Neutrophil (primary cell): Measurements from ENCODE around the gene PTPRN2.

Experiments
- H3K27ac ChIP-seq: fragments of 200-600 bp; sonication (generic); 2 replicates; pipeline ENCODE4 v1.5.1; 2016; ENCODE audit warnings: mild to moderate bottlenecking, moderate library complexity
- H3K27me3 ChIP-seq: fragments of 200-600 bp; sonication (generic); 2 replicates; pipeline ENCODE4 v1.6.0; 2016; ENCODE audit warnings: mild to moderate bottlenecking
- H3K36me3 ChIP-seq: fragments of 200-600 bp; sonication (generic); 2 replicates; pipeline ENCODE4 v1.5.1; 2017
- H3K4me1 ChIP-seq, 2 experiments: fragments of 200-600 bp in 1 of 2; sonication (generic) in 1 of 2; 1 replicate in 1 of 2; 2 replicates in 1 of 2; pipeline versions ENCODE4 v1.5.1 to v1.6.1; 2013 to 2016; ENCODE audit warnings: low read depth in 1 of 2, low read length in 1 of 2, mild to moderate bottlenecking in 1 of 2, moderate library complexity in 1 of 2; ENCODE audit not compliant: control insufficient read depth in 1 of 2, insufficient read depth in 1 of 2
- H3K4me3 ChIP-seq, 2 experiments: fragments of 200-600 bp in 1 of 2; sonication (generic) in 1 of 2; 1 replicate in 1 of 2; 2 replicates in 1 of 2; pipeline ENCODE4 v1.5.1; 2013 to 2016; ENCODE audit warnings: low read depth in 1 of 2, low read length in 1 of 2, mild to moderate bottlenecking in 1 of 2, moderate library complexity in 1 of 2
- H3K9me3 ChIP-seq: fragments of 200-600 bp; sonication (generic); 2 replicates; pipeline ENCODE4 v1.5.1; 2016
- CTCF ChIP-seq: fragments of 200-600 bp; sonication (generic); IDR thresholded peaks from 2 replicates; pipeline ENCODE4 v1.5.1; 2016; ENCODE audit warnings: antibody characterized with exemption

The PTPRN2 gene

GRCh38 chr7:157525491-157525915 lies 1062.1 kb downstream of the PTPRN2 start:
- Histone ChIP-seq H3K9me3 (no peaks in the 10 kb centered on the region), H3K27me3 (peaks cover 8% of the 10 kb centered on the region), H3K4me1 (no peaks in the 10 kb centered on the region), H3K4me3 (no peak overlapping the region), H3K36me3 (no peaks in the 10 kb centered on the region), H3K27ac (no peak overlapping the region)
- no peak for TF ChIP-seq CTCF

GRCh38 chr7:157524731-157525130 lies 1062.9 kb downstream of the PTPRN2 start:
- H3K9me3 ChIP-seq: no peaks in the 10 kb centered on the region
- no peak overlapping the region for H3K27ac ChIP-seq
- no peak for TF ChIP-seq CTCF
- H3K4me3 ChIP-seq: no peak overlapping the region
- no peaks in the 10 kb centered on the region for H3K36me3 ChIP-seq
- H3K4me1 ChIP-seq: no peaks in the 10 kb centered on the region
- H3K27me3 ChIP-seq: peaks cover 8% of the 10 kb centered on the region

- no peaks in the 10 kb centered on the region for H3K9me3 ChIP-seq
- no peaks in the 10 kb centered on the region for H3K36me3 ChIP-seq
Observed at GRCh38 chr7:157523766-157524421, 1063.7 kb downstream of the PTPRN2 start.

GRCh38 chr7:157523371-157523765 lies 1064.3 kb downstream of the PTPRN2 start:
- H3K36me3 ChIP-seq: no peaks in the 10 kb centered on the region
- no peaks in the 10 kb centered on the region for H3K9me3 ChIP-seq
- no peak overlapping the region for H3K4me3 ChIP-seq
- H3K4me1 ChIP-seq: no peaks in the 10 kb centered on the region
- no peak for TF ChIP-seq CTCF
- no peak overlapping the region for H3K27ac ChIP-seq
- H3K27me3 ChIP-seq: no peaks in the 10 kb centered on the region

More at GRCh38 chr7:157523766-157524421, 1063.7 kb downstream of the PTPRN2 start:
- H3K27ac ChIP-seq: no peak overlapping the region
- peaks cover 4% of the 10 kb centered on the region for H3K27me3 ChIP-seq
- H3K4me3 ChIP-seq: no peak overlapping the region
- TF ChIP-seq CTCF: no peak
- H3K4me1 ChIP-seq: no peaks in the 10 kb centered on the region

- H3K36me3 ChIP-seq: no peaks in the 10 kb centered on the region
Observed at GRCh38 chr7:157522954-157523353, 1064.7 kb downstream of the PTPRN2 start.

More at GRCh38 chr7:157522954-157523353, 1064.7 kb downstream of the PTPRN2 start:
- Histone ChIP-seq H3K27ac (no peak overlapping the region), H3K9me3 (no peaks in the 10 kb centered on the region), H3K4me3 (no peak overlapping the region), H3K4me1 (no peaks in the 10 kb centered on the region), H3K27me3 (no peaks in the 10 kb centered on the region)
- no peak for TF ChIP-seq CTCF
